Endothelial cell of umbilical vein (primary cell): ENCODE measurements around the gene BAX. TPM values are rescaled to one million over a fixed set of nuclear protein-coding genes. Genes with fewer than 3 reads are reported as not detected.

Source experiments
- microRNA-seq: library from miRNA; unstranded; fragments of <30 nt; microRNA quantifications from one replicate; pipeline ENCODE4 v1.2.0, GENCODE V29; 2021; ENCODE audit warnings: borderline number of aligned reads, borderline replicate concordance
- polyA plus RNA-seq, 4 experiments: library from polyadenylated mRNA; depleted of rRNA in 3 of 4; stranded (reverse) in 3 of 4; unstranded in 1 of 4; fragments of >200 nt; gene quantifications; 2 replicates each; pipeline versions ENCODE4 v1.2.1 to v1.2.3, GENCODE V29; 2011 to 2012; ENCODE audit warnings: missing spikeins in 1 of 4
- small RNA-seq: library from RNA; depleted of rRNA; stranded (forward); fragments of <200 nt; gene quantifications from one replicate; pipeline ENCODE3, GENCODE V24; 2012; ENCODE audit warnings: low replicate concordance, low read depth; ENCODE audit not compliant: insufficient read depth, insufficient read length
- total RNA-seq: library from RNA; stranded (reverse); gene quantifications from 2 replicates; pipeline ENCODE4 v1.2.3, GENCODE V29; 2021

Gene BAX
- total and polyA plus RNA-seq, 2 donors (not counting 3 experiments of a cell fraction or from before 2014, with no cell fraction given): 267 to 283 TPM

Small RNAs within 50 kb of the gene (microRNA-seq; reads per million reads assigned to microRNA genes)
- gene MIR6798: not detected

Small RNAs within 50 kb of the gene (small RNA-seq; reads per million reads assigned to genes)
- gene AC026803.1 (not detected), gene MIR6798 (not detected)

Other genes starting within 250 kb of the BAX start
- gene MAMSTR, start 235.2 kb upstream of the BAX start, total RNA-seq: 0.76 and 0.84 TPM in 2 replicates
- 0.57 and 0.94 TPM in 2 replicates for gene MAMSTR, start 235.2 kb upstream of the BAX start, polyA plus RNA-seq
- gene RASIP1, start 214.3 kb upstream of the BAX start, total RNA-seq: 82.1 and 83.1 TPM in 2 replicates
- gene RASIP1, start 214.3 kb upstream of the BAX start, polyA plus RNA-seq: 66.2 and 76.2 TPM in 2 replicates
- 1.2 TPM in 2 replicates for gene IZUMO1, start 208.0 kb upstream of the BAX start, total RNA-seq
- gene IZUMO1, start 208.0 kb upstream of the BAX start, polyA plus RNA-seq: 0.18 and 0.35 TPM in 2 replicates
- gene FUT1, start 202.2 kb upstream of the BAX start, total RNA-seq: 4.8 and 5.2 TPM in 2 replicates
- 1.9 and 2.6 TPM in 2 replicates for gene FUT1, start 202.2 kb upstream of the BAX start, polyA plus RNA-seq
- not detected in 2 replicates for gene FGF21, start 199.4 kb upstream of the BAX start, total RNA-seq
- not detected in 2 replicates for gene FGF21, start 199.4 kb upstream of the BAX start, polyA plus RNA-seq
- 53.9 and 62.5 TPM in 2 replicates for gene BCAT2, start 143.8 kb upstream of the BAX start, total RNA-seq
- gene BCAT2, start 143.8 kb upstream of the BAX start, polyA plus RNA-seq: 62.0 and 74.7 TPM in 2 replicates
- gene HSD17B14, start 118.4 kb upstream of the BAX start, total RNA-seq: 20.9 and 21.5 TPM in 2 replicates
- gene HSD17B14, start 118.4 kb upstream of the BAX start, polyA plus RNA-seq: 44.5 and 46.3 TPM in 2 replicates
- gene PLEKHA4, start 86.3 kb upstream of the BAX start, total RNA-seq: 4.9 and 10.1 TPM in 2 replicates
- gene PLEKHA4, start 86.3 kb upstream of the BAX start, polyA plus RNA-seq: 3.9 and 4.5 TPM in 2 replicates
- gene PPP1R15A, start 82.5 kb upstream of the BAX start, total RNA-seq: 67.4 and 73.4 TPM in 2 replicates
- 34.3 and 42.3 TPM in 2 replicates for gene PPP1R15A, start 82.5 kb upstream of the BAX start, polyA plus RNA-seq
- gene TULP2, start 56.1 kb upstream of the BAX start, total RNA-seq: not detected in 2 replicates
- gene TULP2, start 56.1 kb upstream of the BAX start, polyA plus RNA-seq: 0.08 and 0.18 TPM in 2 replicates
- gene NUCB1, start 54.6 kb upstream of the BAX start, total RNA-seq: 190 and 194 TPM in 2 replicates
- gene NUCB1, start 54.6 kb upstream of the BAX start, polyA plus RNA-seq: 231 and 237 TPM in 2 replicates
- not detected in 2 replicates for gene DHDH, start 21.2 kb upstream of the BAX start, total RNA-seq
- gene DHDH, start 21.2 kb upstream of the BAX start, polyA plus RNA-seq: not detected in 2 replicates
- gene FTL, start 10.4 kb downstream of the BAX start, total RNA-seq: 1,636 and 1,937 TPM in 2 replicates
- gene FTL, start 10.4 kb downstream of the BAX start, polyA plus RNA-seq: 2,748 and 3,914 TPM in 2 replicates
- 53.9 and 58.9 TPM in 2 replicates for gene GYS1, start 38.4 kb downstream of the BAX start, total RNA-seq
- gene GYS1, start 38.4 kb downstream of the BAX start, polyA plus RNA-seq: 39.0 and 41.7 TPM in 2 replicates
- gene RUVBL2, start 39.0 kb downstream of the BAX start, total RNA-seq: 110 and 115 TPM in 2 replicates
- 185 and 200 TPM in 2 replicates for gene RUVBL2, start 39.0 kb downstream of the BAX start, polyA plus RNA-seq
- not detected in 2 replicates for gene LHB, start 62.2 kb downstream of the BAX start, total RNA-seq
- gene LHB, start 62.2 kb downstream of the BAX start, polyA plus RNA-seq: 1.3 and 1.4 TPM in 2 replicates
- gene CGB3, start 69.5 kb downstream of the BAX start, total RNA-seq: not detected in 2 replicates
- gene CGB3, start 69.5 kb downstream of the BAX start, polyA plus RNA-seq: not detected in 2 replicates
- not detected in 2 replicates for gene CGB2, start 77.0 kb downstream of the BAX start, total RNA-seq
- gene CGB2, start 77.0 kb downstream of the BAX start, polyA plus RNA-seq: not detected in 2 replicates
- not detected in 2 replicates for gene CGB1, start 82.0 kb downstream of the BAX start, total RNA-seq
- not detected in 2 replicates for gene CGB1, start 82.0 kb downstream of the BAX start, polyA plus RNA-seq
- gene CGB5, start 89.0 kb downstream of the BAX start, total RNA-seq: not detected in 2 replicates
- gene CGB5, start 89.0 kb downstream of the BAX start, polyA plus RNA-seq: not detected in 2 replicates
- gene CGB8, start 94.2 kb downstream of the BAX start, total RNA-seq: not detected in 2 replicates
- gene CGB8, start 94.2 kb downstream of the BAX start, polyA plus RNA-seq: not detected in 2 replicates
- 0.42 TPM in 1 of 2 replicates, not detected in the other for gene CGB7, start 102.9 kb downstream of the BAX start, total RNA-seq
- 0.41 and 0.62 TPM in 2 replicates for gene CGB7, start 102.9 kb downstream of the BAX start, polyA plus RNA-seq
- not detected in 2 replicates for gene NTF4, start 109.9 kb downstream of the BAX start, total RNA-seq
- not detected in 2 replicates for gene NTF4, start 109.9 kb downstream of the BAX start, polyA plus RNA-seq
- gene KCNA7, start 117.8 kb downstream of the BAX start, total RNA-seq: not detected in 2 replicates
- gene KCNA7, start 117.8 kb downstream of the BAX start, polyA plus RNA-seq: not detected in 2 replicates
- gene SNRNP70, start 130.6 kb downstream of the BAX start, total RNA-seq: 215 and 228 TPM in 2 replicates
- gene SNRNP70, start 130.6 kb downstream of the BAX start, polyA plus RNA-seq: 300 and 317 TPM in 2 replicates
- 4.2 and 4.5 TPM in 2 replicates for gene LIN7B, start 159.5 kb downstream of the BAX start, total RNA-seq
- 2.2 and 4.4 TPM in 2 replicates for gene LIN7B, start 159.5 kb downstream of the BAX start, polyA plus RNA-seq
- 1.5 TPM in 1 of 2 replicates, not detected in the other for gene C19orf73, start 164.3 kb downstream of the BAX start, total RNA-seq
- 1.8 and 2.5 TPM in 2 replicates for gene C19orf73, start 164.3 kb downstream of the BAX start, polyA plus RNA-seq
- gene PPFIA3, start 164.7 kb downstream of the BAX start, total RNA-seq: 2.0 and 2.6 TPM in 2 replicates
- gene PPFIA3, start 164.7 kb downstream of the BAX start, polyA plus RNA-seq: 1.3 and 1.4 TPM in 2 replicates
- gene HRC, start 200.5 kb downstream of the BAX start, total RNA-seq: not detected in 2 replicates
- gene HRC, start 200.5 kb downstream of the BAX start, polyA plus RNA-seq: not detected in 2 replicates
- 38.9 and 40.6 TPM in 2 replicates for gene TRPM4, start 202.9 kb downstream of the BAX start, total RNA-seq
- gene TRPM4, start 202.9 kb downstream of the BAX start, polyA plus RNA-seq: 17.6 and 23.7 TPM in 2 replicates